ENCODE results near the gene PSME4.

The PSME4 gene

GRCh38 chr2:53970724-53971602 lies at the start of gene PSME4:
Gene PSME4 (minus strand): TSS chr2:53970993. CDS start chr2:53970784, 209 bp downstream.
- peak; percentile 91 to 95 (median 94) for DNase-seq

- DNase-seq = no peak
These were observed 45.3 kb upstream of the PSME4 start for GRCh38 chr2:54015798-54016699.

GRCh38 chr2:54013996-54014395 lies 43.2 kb upstream of the PSME4 start:
- DNase-seq = no peak

GRCh38 chr2:54012538-54013141 lies 41.8 kb upstream of the PSME4 start:
- DNase-seq = no peak

- DNase-seq = no peak
These were observed 38.8 kb upstream of the PSME4 start for GRCh38 chr2:54009549-54009948.

- no peak for DNase-seq
These were observed 37.6 kb upstream of the PSME4 start for GRCh38 chr2:54008439-54008838.

- no peak for DNase-seq
These were observed 29.7 kb upstream of the PSME4 start for GRCh38 chr2:54000524-54000923.

- no peak for DNase-seq
These were observed 29.3 kb upstream of the PSME4 start for GRCh38 chr2:54000122-54000521.

- no peak for DNase-seq
These were observed 28.0 kb upstream of the PSME4 start for GRCh38 chr2:53998834-53999233.

GRCh38 chr2:53994818-53995808 lies 24.3 kb upstream of the PSME4 start:
- no peak for DNase-seq

GRCh38 chr2:53991948-53992347 lies 21.2 kb upstream of the PSME4 start:
- no peak for DNase-seq

- no peak for DNase-seq
These were observed 18.5 kb upstream of the PSME4 start for GRCh38 chr2:53989210-53989862.

GRCh38 chr2:53987336-53987921 lies 16.6 kb upstream of the PSME4 start:
- no peak for DNase-seq

- DNase-seq = no peak
These were observed 14.9 kb upstream of the PSME4 start for GRCh38 chr2:53985646-53986045.

GRCh38 chr2:53969968-53970723 lies 647 bp downstream of the PSME4 start:
- peak in 2 of 4 experiments; percentile 12 to 30 for DNase-seq

GRCh38 chr2:53969285-53969967 lies 1.4 kb downstream of the PSME4 start:
- DNase-seq = no peak

- no peak for DNase-seq
These were observed 5.7 kb downstream of the PSME4 start for GRCh38 chr2:53964987-53965687.

GRCh38 chr2:53964257-53964952 lies 6.4 kb downstream of the PSME4 start:
- no peak for DNase-seq

Data from activated CD4-positive, CD25-positive, alpha-beta regulatory T cell (primary cell).